IPS-NIHi11 (cell line): ENCODE measurements around the gene OR10V1.
"Not testable (repeated sequence)": the region's sequence is repeated elsewhere in the genome, so short reads cannot be mapped to it uniquely, and the experiment has no call there.

Experiments used
- DNase-seq: peaks from one replicate; pipeline ENCODE4 v3.0.0; 2012; ENCODE audit warnings: mixed read lengths, low spot score

Gene OR10V1

DNA sequence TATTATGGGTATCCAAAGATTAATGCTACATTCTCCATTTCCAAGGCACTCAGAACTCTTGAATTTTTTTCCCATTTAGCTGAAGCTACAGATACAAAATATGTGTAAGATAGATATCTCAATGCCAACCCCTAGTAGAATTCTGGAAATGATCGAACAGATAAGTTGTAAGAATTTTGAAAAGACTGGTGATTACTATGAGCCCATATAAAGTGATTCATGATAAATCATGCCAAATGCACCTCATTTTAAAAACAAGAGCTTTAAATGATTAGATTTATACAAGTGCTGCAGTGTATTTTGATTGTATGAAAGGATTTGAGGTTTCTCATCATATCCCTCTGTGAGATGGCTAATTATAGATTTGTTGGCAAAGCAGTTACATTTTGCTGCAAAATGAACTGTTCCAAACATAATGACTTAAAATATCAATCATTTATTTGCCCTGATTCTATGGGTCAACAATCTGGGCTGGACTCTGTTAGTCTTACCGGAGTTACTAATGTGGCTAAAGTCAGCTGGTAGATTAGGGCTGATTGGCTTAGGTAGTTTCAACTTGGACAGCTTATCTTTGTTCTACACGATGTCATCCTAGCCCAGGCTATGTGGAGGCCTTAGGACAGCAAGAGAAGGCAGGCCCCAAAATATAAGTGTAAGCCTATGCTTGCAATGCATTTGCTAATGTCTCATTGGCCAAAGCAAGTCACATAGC lies 3.4 kb downstream of the OR10V1 start:
- DNase-seq = no peak

DNA sequence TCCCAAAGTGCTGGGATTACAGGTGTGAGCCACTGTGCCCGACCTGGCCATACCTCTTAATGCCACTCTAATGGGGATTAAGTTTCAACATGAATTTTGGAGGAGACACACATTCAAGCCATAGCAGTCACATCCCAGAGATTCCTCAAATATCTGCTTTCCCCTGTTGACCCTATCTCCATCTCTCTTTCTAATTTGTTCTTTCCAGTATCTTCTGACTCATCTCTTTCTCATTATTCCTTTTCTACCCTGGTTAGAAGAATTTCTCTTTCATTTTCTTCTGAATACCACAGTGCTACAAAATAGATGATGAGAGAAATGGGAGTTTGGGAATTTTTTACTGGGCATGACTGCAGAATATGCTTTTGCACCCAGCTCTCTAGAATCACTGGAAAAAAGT lies 5.1 kb downstream of the OR10V1 start:
- DNase-seq = no peak

DNA sequence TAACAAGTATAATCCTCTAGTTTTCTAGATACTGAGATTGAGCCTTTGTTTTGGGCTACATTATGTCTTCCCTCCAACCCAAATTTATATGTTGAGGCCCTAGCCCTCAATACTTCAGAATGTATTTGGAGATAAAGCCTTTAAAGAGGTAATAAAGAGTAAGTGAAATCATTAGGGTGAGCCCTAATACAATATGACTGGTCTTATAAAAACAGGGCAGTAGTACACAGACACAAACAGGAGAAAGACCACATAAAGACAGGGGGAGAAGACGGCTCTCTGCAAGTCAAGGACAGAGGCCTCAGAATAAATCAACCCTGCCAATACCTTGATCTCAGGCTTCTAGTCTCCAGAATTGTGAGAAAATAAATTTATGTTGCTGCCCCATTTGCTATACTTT lies 6.3 kb downstream of the OR10V1 start:
- DNase-seq = no peak

DNA sequence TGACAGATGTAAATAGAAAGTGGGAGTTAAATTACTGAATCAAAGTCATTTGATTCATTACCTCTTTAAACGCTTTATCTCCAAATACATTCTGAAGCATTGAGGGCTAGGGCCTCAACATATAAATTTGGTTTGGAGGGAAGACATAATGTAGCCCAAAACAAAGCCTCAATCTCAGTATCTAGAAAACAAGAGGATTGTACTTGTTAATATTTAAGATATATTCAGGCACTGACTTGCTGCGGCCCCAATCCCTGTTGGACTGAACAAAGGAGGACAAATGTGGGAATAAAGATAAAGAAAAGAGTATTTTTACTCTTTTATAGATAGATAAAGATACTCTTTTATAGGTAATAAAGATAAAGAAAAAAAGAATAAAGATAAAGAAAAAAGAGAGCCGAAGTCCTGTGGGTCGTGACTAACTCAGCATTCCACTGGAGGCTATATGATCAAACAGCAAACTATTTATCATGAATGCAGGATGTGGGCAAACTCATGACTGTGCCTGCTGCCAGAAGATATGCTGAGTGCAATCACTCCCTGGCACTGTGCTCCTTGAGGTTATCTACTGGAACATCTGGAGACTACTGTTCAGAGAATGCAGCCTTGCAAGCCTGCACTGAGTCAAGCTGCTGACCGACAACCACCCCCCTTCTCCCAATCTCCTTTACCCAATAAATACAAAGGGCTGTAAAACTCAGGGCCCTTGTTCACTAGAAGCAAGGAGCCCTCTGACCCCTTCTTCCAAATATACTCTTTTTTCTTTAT lies 6.9 kb downstream of the OR10V1 start:
- DNase-seq = no peak

DNA sequence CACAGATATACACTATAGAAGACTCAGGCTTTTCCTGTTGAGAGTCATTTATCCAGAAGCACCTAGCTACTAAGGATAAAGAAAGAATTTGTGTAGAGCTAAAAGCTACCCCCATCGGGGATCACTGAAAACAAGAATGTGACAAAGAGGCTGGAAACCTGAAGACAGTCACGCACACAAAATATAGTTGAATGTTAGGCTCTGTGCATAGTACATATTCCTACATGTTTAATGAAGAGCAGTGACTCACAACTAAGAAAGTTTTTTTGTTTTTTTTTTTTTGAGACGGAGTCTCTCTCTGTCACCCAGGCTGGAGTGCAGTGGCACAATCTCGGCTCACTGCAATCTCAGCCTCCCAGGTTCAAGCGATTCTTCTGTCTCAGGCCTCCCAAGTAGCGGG lies 8.4 kb downstream of the OR10V1 start:
- no peak for DNase-seq

DNA sequence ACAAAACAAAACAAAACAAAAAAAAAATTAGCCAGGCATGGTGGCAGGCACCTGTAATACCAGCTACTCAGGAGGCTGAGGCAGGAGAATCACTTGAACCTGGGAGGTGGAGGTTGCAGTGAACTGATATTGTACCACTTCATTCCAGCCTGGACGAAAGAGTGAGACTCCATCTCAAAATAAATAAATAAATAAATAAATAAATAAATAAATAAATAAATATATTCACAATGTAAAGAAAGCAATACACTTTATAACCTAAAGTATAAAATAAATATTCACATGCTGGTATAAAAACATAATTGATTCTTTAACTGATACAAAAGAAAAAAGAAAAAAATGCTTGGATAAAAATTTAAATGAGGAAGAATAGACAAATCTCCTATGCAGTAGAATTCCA lies 10.1 kb downstream of the OR10V1 start:
- DNase-seq = not testable (repeated sequence)

DNA sequence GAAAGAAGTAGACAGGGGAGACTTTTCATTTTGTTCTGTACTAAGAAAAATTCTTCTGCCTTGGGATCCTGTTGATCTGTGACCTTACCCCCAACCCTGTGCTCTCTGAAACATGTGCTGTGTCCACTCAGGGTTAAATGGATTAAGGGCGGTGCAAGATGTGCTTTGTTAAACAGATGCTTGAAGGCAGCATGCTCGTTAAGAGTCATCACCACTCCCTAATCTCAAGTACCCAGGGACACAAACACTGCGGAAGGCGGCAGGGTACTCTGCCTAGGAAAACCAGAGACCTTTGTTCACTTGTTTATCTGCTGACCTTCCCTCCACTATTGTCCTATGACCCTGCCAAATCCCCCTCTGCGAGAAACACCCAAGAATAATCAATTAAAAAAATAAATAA lies 13.5 kb downstream of the OR10V1 start:
- not testable (repeated sequence) for DNase-seq

DNA sequence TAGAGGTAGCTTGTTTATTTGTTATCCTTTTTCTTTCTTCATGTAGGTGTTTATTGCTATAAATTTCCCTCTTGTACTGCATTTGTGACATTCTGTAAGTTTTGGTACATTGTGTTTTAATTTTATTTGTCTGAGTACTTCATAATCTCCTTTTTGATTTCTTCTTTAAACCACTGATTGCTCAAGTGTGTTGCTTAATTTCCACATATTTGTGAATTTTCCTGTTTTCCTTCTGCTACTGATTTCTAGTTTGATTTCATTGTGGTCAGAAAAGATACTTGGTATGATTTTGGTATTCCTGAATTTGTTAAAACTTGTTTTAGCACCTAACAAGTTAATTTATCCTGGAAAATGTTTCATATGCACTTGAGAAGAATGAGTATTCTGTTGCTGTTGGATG lies 15.1 kb downstream of the OR10V1 start:
- no peak for DNase-seq

DNA sequence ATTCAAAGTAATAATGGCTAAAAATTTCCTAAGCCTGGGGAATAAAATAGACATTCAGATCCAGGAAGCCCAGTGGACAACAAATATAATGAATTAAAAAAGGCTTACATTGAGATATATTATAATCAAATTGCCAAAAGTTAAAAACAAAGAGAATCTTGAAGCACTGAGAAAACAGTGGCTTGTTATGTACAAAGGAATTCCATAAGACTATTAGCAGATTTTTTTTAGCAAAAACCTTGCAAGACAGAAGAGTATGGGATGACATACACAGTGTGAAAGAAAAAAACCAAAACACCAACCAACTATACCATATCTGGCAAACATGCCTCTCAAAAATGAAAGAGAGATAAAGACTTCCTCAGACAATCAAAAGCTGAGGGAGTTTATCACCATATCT lies 20.7 kb downstream of the OR10V1 start:
- DNase-seq = no peak

DNA sequence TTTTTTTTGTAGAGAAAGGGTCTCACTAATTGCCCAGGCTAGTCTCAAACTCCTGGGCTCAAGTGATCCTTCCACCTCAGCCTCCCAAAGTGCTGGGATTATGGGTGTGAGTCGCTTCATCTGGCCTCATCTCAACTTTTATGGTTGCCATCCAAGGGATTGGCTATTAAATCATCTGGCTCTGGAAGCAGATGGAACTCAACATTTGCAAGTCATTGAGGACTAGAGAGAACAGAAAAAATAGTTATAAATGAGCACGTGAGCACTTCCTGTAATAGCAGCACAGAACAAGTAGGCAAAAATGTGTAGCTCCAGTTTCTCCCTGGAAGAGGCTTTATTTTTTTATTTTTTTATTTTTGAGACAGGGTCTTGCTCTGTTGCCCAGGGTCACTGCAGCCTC lies 22.5 kb downstream of the OR10V1 start:
- DNase-seq = no peak

DNA sequence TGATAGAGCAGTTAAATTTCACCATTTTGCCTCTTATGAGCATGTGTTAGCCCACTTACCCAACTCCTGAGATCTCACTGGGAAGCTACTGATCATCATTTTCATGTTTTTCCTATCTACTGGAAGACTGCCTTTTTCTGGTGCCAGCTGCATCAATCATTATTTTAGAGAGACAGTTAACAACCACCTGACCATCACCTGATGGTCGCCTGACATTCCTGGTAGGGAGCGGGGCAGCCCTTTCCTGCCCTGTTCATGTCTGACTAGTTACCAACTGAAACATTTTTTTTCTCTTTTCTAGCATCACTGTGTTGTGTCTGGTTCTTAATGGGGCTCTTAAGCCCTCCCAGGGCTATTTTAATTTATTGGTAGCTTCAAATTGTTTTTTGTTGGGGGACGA lies 24.6 kb downstream of the OR10V1 start:
- DNase-seq = no peak

DNA sequence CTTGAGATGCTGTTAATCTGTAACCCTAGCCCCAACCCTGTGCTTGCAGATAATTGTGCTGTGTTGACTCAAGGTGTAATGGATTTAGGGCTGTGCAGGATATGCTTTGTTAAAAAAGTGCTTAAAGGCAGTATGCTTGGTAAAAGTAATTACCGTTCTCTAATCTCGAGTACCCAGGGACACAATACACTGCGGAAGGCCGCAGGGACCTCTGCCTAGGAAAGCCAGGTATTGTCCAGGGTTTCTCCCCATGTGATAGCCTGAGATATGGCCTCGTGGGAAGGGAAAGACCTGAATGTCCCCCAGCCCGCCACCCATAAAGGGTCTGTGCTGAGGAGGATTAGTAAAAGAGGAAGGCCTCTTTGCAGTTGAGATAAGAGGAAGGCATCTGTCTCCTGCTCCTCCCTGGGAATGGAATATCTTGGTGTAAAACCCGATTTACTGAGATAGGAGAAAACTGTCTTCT lies 32.4 kb downstream of the OR10V1 start:
- not testable (repeated sequence) for DNase-seq

DNA sequence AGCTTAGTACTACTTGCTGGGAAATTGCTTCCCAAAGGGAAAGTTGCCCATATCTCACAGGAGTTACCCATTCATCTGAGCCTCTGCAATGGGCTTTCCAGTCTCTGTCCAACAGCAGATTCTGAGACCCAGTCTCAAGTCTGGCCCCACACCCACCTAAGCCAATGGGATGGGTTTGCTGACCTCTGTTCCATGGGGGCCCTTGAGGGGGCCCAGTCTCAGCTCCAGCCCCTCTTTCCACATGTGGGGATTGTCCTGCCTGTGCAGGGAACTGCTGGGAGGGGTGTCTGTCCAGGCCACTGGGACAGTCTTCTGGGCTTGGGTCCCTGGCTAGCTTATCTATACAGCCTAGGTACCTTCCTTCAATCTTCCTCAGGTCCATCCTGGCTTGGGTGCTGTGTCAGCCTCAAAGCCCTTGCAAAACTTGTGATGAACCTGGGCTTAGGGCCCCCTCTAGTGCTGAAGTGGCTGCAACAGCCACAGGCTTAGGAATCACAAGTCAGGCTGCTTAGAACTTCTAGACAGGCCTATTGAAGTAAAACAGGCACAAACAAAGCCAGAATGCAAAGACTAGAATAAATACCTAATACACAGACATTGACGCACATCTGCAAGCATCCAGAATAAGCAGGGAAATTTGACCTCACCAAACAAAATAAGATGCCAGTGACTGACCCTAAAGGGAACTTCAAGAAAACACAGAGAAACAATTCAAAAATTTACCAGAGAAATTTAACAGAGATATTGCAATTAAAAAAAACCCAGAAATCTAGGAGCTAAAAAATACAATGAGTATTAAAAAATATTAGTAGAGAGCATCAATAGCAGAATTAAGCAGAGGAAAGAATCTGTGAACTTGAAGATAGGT lies 33.1 kb downstream of the OR10V1 start:
- peak; percentile 80 for DNase-seq

DNA sequence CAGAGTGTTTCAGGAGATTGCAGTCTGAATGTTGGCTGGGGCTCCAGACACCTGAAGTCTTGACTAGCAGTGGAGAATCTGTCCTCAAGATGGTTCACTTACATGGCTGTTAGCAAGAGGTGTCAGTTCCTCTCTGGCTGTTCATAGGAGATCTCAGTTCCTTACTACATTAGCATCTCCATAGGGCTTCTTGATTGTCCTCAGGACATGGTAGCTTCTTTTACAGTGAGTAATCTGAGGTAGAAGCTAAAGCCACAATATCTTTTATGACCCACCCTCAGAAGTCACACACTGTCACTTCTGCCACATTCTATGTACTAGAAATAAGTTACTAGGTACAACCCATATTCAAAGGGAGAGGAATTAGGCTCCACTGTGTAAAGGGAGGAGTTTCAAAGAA lies 34.3 kb downstream of the OR10V1 start:
- DNase-seq = no peak

DNA sequence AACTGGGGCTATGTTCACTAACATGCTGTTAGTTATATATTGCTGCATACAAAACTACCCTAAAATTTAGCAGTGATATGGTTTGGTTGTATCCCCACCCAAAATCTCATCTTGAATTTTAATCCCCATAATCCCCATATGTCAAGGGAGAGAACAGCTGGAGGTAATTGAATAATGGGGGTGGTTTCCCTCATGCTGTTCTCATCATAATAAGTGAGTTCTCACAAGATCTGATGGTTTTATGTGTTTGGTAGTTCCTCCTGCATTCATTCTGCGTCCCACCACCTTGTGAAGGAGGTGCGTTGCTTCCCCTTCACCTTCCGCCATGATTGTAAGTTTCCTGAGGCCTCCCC lies 34.9 kb downstream of the OR10V1 start:
- no peak for DNase-seq

DNA sequence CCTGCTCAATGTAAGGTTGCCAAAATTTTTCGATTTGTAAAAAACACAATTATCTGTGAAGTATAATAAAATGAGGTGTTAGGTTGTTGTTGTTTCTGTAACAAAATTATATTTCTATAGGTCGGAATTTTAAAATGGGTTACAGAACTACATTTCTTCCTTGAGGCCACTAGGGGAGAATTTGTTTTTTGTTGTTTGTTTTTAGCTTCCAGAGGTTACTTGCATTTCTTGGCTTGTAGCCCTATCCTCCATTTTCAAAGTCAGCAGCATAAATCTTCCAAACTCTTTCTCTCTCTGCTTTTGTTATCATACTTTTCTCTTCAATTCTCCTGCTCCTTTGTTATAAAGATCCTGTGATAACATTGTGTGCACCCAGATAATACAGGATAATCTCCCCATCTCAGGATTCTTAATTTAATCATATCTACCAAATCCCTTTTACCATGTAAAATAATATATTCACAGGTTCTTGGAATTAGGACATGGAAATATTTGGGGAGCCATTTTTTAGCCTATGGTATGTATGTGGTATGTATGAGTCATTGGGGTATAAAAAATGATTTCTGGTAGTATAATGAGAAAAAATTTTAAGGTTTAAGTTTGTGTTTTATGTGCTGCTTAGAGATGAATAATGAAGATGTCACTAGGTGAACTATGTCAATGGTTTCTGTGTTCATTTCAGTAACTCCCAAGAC lies 35.4 kb downstream of the OR10V1 start:
- no peak for DNase-seq

DNA sequence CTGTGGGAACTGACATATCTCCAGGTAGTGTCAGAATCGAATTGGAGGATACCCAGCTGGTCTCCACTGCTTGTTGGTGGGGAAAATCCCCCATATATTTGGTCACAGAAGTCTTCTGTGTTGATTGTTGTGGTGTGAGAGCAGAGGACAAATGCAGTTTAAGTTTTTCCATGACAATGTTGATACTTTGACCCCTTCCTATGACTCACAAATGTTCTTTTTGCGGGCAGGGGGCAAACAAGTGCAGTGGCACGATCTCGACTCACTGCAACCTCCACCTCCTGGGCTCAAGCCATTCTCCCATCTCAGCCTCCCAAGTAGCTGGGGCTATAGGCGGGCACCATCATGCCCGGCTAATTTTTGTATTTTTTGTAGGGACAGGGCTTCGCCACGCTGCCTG lies 37.4 kb downstream of the OR10V1 start:
- no peak for DNase-seq

DNA sequence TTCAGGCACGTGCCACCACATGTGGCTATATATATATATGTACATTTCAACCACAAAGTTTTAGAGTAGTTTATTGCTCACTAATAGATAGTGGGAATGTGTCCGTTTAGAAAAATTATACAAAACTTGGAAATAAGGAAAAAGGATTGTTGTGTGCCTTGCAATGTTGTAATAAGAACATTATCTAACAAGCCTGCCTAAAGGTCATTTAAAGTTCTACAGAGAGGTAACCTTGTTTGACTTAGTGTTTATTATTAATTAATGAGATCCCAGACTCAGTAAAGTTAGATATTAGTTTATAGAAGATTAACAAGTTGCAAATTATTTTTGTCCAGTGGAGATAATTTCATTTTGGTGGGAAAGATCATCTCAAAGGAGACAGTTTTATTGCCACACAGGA lies 39.4 kb downstream of the OR10V1 start:
- DNase-seq = no peak

DNA sequence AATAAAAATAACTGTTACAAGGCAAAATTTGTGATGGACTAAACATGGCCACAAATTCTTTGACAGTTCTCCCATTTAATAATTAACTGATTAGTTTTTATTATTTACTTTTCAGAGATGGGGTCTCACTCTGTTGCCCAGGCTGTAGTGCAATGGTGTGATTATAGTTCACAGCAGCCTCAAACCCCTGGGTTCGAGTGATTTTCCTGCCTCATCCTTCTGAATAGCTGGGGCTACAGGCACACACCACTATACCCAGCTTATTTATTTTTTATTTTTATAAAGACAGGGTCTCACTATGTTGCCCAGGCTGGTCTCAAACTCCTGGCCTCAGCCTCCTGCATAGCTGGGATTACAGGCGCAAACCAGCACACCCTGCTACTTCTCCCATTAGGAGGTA lies 40.4 kb downstream of the OR10V1 start:
- no peak for DNase-seq

DNA sequence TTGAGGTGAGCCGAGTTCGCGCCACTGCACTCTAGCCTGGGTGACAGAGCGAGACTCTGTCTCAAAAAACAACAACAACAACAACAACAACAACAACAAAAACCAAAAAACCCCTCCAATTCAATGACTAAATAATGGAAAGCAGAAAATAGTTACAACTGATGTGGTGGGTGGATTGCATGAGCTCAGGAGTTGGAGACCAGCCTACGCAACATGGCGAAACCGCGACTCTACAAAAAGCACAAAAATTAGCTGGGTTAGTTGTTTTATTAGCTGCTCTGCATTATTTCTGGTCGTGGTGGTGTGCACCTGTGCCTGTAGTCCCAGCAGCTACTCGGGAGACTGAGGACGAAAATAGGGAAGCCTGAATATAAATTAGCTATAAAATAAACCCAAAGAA lies 42.2 kb downstream of the OR10V1 start:
- DNase-seq = no peak

DNA sequence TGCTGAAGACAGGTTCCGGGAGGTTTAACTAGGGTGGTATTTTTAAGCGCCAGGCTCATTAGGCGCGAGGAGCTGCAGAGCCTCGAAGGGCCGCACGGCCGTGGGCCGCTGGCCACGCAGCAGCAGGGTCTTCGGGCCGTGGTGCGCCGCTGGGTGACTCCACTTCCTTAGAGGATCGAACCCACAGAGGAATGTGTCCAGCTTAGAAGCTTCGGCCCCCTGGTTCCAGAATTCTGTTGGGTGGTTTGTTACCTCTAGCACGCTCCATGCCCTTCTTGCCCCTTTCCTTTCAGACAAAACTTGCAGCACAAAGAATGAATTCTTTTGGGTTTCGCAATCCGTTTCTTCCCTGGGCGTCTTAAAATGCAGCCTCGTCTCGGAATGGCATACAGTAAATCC lies 44.0 kb downstream of the OR10V1 start:
- DNase-seq = no peak

DNA sequence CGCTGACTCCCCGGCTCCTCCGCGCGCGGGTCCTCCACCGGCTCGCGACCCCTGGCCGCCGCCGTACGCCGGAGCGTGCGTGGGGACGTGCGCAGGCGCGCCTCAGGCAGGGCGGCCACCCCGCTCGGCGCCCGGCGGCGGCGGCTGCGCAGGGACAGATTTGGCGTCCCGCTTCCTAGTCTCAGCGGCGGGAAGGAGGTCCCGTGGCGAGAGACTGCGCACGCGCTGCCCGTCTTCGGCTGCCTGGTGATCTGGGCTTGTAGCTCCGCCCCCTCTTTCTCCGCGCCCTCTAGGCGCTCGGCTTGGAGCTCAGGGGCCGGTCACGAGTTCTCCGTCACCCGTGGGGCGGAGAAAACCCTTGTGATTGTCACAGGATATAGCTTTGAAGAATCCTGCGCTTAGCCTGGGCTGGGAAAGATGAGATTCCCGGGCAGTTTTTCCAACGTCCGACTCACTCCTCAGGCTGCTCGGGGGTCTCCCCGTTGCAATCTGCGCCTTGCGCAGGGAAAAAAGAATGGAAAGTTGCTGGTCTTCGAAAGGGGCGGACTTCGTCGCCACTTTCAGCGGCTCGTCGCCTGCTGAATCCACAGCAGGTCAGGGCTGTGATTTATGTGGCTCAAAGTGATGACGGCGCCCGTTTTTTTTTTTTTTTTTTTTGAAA lies 44.6 kb downstream of the OR10V1 start, which contains the start of gene PATL1:
TSS of gene PATL1 (minus strand) at position 88 of the 661 bp plus-strand sequence. CDS start 142 bp downstream, outside the sequence.
- peak; percentile 97 for DNase-seq
